ENCODE measurements around the gene BEX1. TPM values are rescaled to one million over a fixed set of nuclear protein-coding genes. Genes with fewer than 3 reads are reported as not detected.

Gene BEX1
- total RNA-seq = 3.2 TPM in 1 of 2 replicates, not detected in the other

DNA sequence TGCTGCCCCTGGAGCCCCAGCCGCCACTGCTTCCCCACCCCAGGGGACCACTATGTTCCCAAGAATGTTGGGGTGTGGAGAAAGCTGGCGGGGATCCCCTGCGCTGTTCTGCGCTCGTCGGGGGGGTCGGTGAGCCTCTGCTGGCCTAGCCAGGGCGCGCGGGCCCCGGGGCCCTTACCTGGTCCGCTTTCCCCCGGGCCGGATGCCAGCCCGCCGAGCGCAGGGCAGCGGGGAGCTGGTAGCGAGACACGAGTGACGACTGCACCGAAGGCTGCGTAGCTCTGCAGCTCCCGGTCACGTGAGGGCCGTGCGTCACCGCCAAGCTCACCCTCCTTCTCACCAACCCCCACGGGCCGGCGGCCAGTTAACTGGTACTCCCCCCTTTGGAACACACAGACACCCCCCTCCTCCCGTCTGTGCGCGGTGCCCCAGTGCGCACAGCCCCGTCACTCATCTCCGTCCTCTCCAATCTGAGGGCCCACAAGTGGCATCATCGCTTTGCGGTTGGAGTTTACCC, at the start of gene BEX1:
TSS of gene BEX1 (minus strand) at position 254 of the 517 bp plus-strand sequence. CDS start 897 bp downstream, outside the sequence.

GRCh38 chrX:103092942-103093341, 29.0 kb upstream of the BEX1 start, which contains the start of gene NXF3:
Gene NXF3 (minus strand): TSS chrX:103093143. CDS start chrX:103093023, 120 bp downstream.

Other genes with a start within 250 kb of the BEX1 start
- gene RAB40AL, start 126.9 kb downstream of the BEX1 start, total RNA-seq = 1.2 TPM in 1 of 2 replicates, not detected in the other
- gene NXF3, start 29.0 kb upstream of the BEX1 start, total RNA-seq = not detected in 2 replicates
- gene BEX4, start 150.9 kb upstream of the BEX1 start, total RNA-seq = 6.4 and 21.0 TPM in 2 replicates
- 96.3 and 111 TPM in 2 replicates for gene TCEAL8, start 191.0 kb upstream of the BEX1 start, total RNA-seq
- gene TCEAL5, start 212.6 kb upstream of the BEX1 start, total RNA-seq = not detected in 2 replicates
- 1.5 and 3.2 TPM in 2 replicates for gene BEX2, start 246.8 kb upstream of the BEX1 start, total RNA-seq

All from pericardium fibroblast (primary cell).